Testis (tissue), 2 donors: ENCODE measurements around the gene SHB.

ENCODE experiments used
- POLR2A ChIP-seq: fragments of 450-650 bp; IDR thresholded peaks from one replicate; pipeline ENCODE4 v1.6.1; 2017; ENCODE audit warnings: antibody characterized with exemption, mild to moderate bottlenecking, moderate library complexity
- TF ChIP-seq, protein P1 (sequence below), 3 experiments: fragments of 450-650 bp in 2 of 3; fragments of 200-600 bp in 1 of 3; sonication (generic) in 1 of 3; IDR thresholded peaks; one replicate each; pipeline ENCODE4 v1.5.1; 2016 to 2019; ENCODE audit warnings: antibody characterized with exemption in 3 of 3, mild to moderate bottlenecking in 2 of 3, moderate library complexity in 1 of 3

DNA sequence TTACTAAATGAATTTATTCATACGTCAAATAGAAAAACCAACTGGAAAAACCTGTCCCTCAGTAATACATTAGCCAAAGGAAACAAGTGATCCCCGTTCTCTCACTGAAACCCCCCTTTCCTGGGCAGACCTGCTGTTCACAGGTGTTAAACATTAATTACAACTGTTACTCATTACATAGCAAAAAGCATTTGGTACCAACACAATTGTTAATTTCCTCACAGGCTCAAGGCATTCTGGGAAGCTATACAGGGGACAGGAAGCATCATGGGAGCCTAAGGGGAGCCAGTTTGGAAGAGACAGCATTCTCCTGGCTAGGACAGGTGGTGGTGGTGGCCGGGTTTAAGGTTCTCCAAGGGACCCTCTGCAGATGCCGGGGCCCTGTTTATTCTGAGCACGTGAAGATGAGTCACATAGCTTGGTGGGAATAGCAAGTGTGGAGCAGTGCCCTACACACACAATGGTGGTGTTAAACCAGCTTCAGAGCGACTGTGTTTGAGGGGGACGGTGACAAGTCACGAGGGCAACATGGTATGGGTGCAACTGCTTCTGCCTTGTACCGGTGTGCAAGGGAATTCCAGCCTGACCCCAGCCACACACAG, 102.5 kb downstream of the SHB start:
- no peak for TF ChIP-seq POLR2A
- TF ChIP-seq, protein P1, sequence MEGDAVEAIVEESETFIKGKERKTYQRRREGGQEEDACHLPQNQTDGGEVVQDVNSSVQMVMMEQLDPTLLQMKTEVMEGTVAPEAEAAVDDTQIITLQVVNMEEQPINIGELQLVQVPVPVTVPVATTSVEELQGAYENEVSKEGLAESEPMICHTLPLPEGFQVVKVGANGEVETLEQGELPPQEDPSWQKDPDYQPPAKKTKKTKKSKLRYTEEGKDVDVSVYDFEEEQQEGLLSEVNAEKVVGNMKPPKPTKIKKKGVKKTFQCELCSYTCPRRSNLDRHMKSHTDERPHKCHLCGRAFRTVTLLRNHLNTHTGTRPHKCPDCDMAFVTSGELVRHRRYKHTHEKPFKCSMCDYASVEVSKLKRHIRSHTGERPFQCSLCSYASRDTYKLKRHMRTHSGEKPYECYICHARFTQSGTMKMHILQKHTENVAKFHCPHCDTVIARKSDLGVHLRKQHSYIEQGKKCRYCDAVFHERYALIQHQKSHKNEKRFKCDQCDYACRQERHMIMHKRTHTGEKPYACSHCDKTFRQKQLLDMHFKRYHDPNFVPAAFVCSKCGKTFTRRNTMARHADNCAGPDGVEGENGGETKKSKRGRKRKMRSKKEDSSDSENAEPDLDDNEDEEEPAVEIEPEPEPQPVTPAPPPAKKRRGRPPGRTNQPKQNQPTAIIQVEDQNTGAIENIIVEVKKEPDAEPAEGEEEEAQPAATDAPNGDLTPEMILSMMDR (IDR thresholded peaks at IDR 0.05), result no peak
